OCI-LY7 (cell line): ENCODE measurements around the gene TRPM2. TPM values are rescaled to one million over a fixed set of nuclear protein-coding genes. Genes with fewer than 3 reads are reported as not detected.

Source experiments
- BruUV-seq: library from RNA; stranded (reverse); fragments of 400-500 nt; replicated peaks from 2 replicates; lab custom pipeline; 2021; lab: Mats Ljungman, UMichigan
- CTCF ChIA-PET: fragments of 300-600 bp; sonication (Branson Sonifier 250); formaldehyde crosslinking; loops from one replicate; lab custom pipeline; 2022; ENCODE audit warnings: antibody characterized with exemption; ENCODE audit not compliant: unreplicated experiment; lab: Charles Lee
- POLR2A ChIA-PET: fragments of 300-600 bp; sonication (Branson Sonifier 250); formaldehyde crosslinking; loops from one replicate; lab custom pipeline; 2022; ENCODE audit warnings: antibody characterized with exemption; lab: Charles Lee
- DNase-seq: peaks from one replicate; pipeline ENCODE4 v3.0.0-alpha.2; 2015; ENCODE audit warnings: low spot score
- H2AFZ ChIP-seq: fragments of 200-600 bp; sonication (generic), shearing (Covaris generic); 2 replicates; pipeline ENCODE4 v1.6.1; 2014; ENCODE audit warnings: mild to moderate bottlenecking, antibody characterized with exemption, low read length, moderate library complexity
- H3K27ac ChIP-seq: fragments of 200-600 bp; sonication (generic); 2 replicates; pipeline ENCODE4 v1.5.1; 2014; ENCODE audit warnings: mixed run types, low read depth, mild to moderate bottlenecking, moderate library complexity, low read length, inconsistent platforms; ENCODE audit not compliant: poor library complexity, severe bottlenecking
- H3K36me3 ChIP-seq: fragments of 200-600 bp; sonication (generic); 2 replicates; pipeline ENCODE4 v1.6.1; 2014; ENCODE audit warnings: mild to moderate bottlenecking, antibody characterized with exemption, low read length, moderate library complexity, mixed read lengths; ENCODE audit not compliant: insufficient read depth
- H3K4me1 ChIP-seq: fragments of 200-600 bp; sonication (generic); 2 replicates; pipeline ENCODE4 v1.5.1; 2014; ENCODE audit warnings: mild to moderate bottlenecking, low read length; ENCODE audit not compliant: insufficient read depth, poor library complexity, severe bottlenecking
- H3K4me2 ChIP-seq: fragments of 200-600 bp; sonication (generic); 2 replicates; pipeline ENCODE4 v1.6.1; 2014; ENCODE audit warnings: mild to moderate bottlenecking, low read length
- H3K4me3 ChIP-seq: fragments of 200-600 bp; sonication (generic); 2 replicates; pipeline ENCODE4 v1.5.1; 2014; ENCODE audit warnings: mild to moderate bottlenecking, low read depth, low read length; ENCODE audit not compliant: poor library complexity, severe bottlenecking
- H3K79me2 ChIP-seq: fragments of 200-600 bp; sonication (generic); 2 replicates; pipeline ENCODE4 v1.6.1; 2016; ENCODE audit warnings: low read depth, mild to moderate bottlenecking, low read length, moderate library complexity, mixed read lengths; ENCODE audit not compliant: insufficient read depth
- H3K9me2 ChIP-seq: fragments of 200-600 bp; sonication (generic); 2 replicates; pipeline ENCODE4 v1.6.1; 2016; ENCODE audit warnings: mild to moderate bottlenecking, low read length, mixed read lengths; ENCODE audit not compliant: insufficient read depth
- H3K9me3 ChIP-seq: fragments of 200-600 bp; sonication (generic); 2 replicates; pipeline ENCODE4 v1.6.1; 2014; ENCODE audit warnings: mild to moderate bottlenecking, mixed run types, low read length, mixed read lengths
- H4K20me1 ChIP-seq: fragments of 200-600 bp; sonication (generic); 2 replicates; pipeline ENCODE4 v1.6.1; 2014; ENCODE audit warnings: mild to moderate bottlenecking, antibody characterized with exemption, low read length, moderate library complexity, mixed read lengths; ENCODE audit not compliant: insufficient read depth
- CTCF ChIP-seq: fragments of 200-600 bp; sonication (generic); conservative IDR thresholded peaks from 2 replicates; pipeline ENCODE4 v1.5.1; 2014; ENCODE audit warnings: mild to moderate bottlenecking, antibody characterized with exemption, low read length, moderate library complexity, mixed read lengths
- EZH2phosphoT487 ChIP-seq: fragments of 200-600 bp; sonication (generic); IDR thresholded peaks from 2 replicates; pipeline ENCODE4 v1.6.1; 2018; ENCODE audit warnings: low read depth, borderline replicate concordance, mild to moderate bottlenecking, mixed run types, antibody characterized with exemption, low read length, moderate library complexity, mixed read lengths
- intact Hi-C: fragments of 100-400 bp; cut with micrococcal nuclease; formaldehyde crosslinking; loops from one replicate; pipeline ENCODE4 v1.10.0; 2022; ENCODE audit not compliant: unreplicated experiment
- small RNA-seq: library from RNA; depleted of rRNA; stranded (forward); fragments of <200 nt; gene quantifications from one replicate; pipeline ENCODE3, GENCODE V24; 2014
- total RNA-seq, 2 experiments: library from RNA; depleted of rRNA in 1 of 2; stranded (reverse); fragments of >200 nt in 1 of 2; shearing (Covaris generic) in 1 of 2; gene quantifications; 2 replicates each; pipeline ENCODE4 v1.2.3, GENCODE V29; 2014 to 2022

TRPM2 gene
- total RNA-seq, 2 experiments from 2014 or later = 1.8 to 7.1 TPM

- no peaks in the 10 kb centered on the region for H3K36me3 ChIP-seq
- no peaks in the 10 kb centered on the region for H4K20me1 ChIP-seq
- H3K4me1 ChIP-seq = no peaks in the 10 kb centered on the region
- no peaks in the 10 kb centered on the region for H3K9me3 ChIP-seq
- no peaks in the 10 kb centered on the region for H3K9me2 ChIP-seq
- POLR2A ChIA-PET = no interaction called here
- CTCF ChIA-PET = no interaction called here
- H3K4me3 ChIP-seq = no peak overlapping the region
- DNase-seq = no peak
- intact Hi-C loops = no loop called here
- H3K4me2 ChIP-seq = no peak overlapping the region
- TF ChIP-seq CTCF (peak; percentile 60), EZH2phosphoT487 (no peak)
- no peaks in the 10 kb centered on the region for H3K79me2 ChIP-seq
- H3K27ac ChIP-seq = no peak overlapping the region
- no peak overlapping the region for H2AFZ ChIP-seq
- BruUV-seq = no TSS peak
Measured at GRCh38 chr21:44489962-44490361, 136.5 kb downstream of the TRPM2 start.

- no peak overlapping the region for H3K4me2 ChIP-seq
- no peak overlapping the region for H3K4me3 ChIP-seq
- intact Hi-C loops = no loop called here
- no peaks in the 10 kb centered on the region for H3K36me3 ChIP-seq
- no peak for DNase-seq
- H4K20me1 ChIP-seq = no peaks in the 10 kb centered on the region
- CTCF ChIA-PET = no interaction called here
- no peaks in the 10 kb centered on the region for H3K79me2 ChIP-seq
- H3K9me2 ChIP-seq = no peaks in the 10 kb centered on the region
- no peak overlapping the region for H2AFZ ChIP-seq
- no TSS peak for BruUV-seq
- no peaks in the 10 kb centered on the region for H3K4me1 ChIP-seq
- POLR2A ChIA-PET = no interaction called here
- H3K27ac ChIP-seq = no peak overlapping the region
- H3K9me3 ChIP-seq = no peaks in the 10 kb centered on the region
- TF ChIP-seq CTCF (no peak), EZH2phosphoT487 (no peak)
Measured at GRCh38 chr21:44490405-44490804, 137.0 kb downstream of the TRPM2 start.

GRCh38 chr21:44490816-44491215, 137.4 kb downstream of the TRPM2 start:
- intact Hi-C loops = no loop called here
- Histone ChIP-seq H2AFZ (no peak overlapping the region), H3K4me2 (no peak overlapping the region), H3K4me3 (no peak overlapping the region), H3K9me2 (no peaks in the 10 kb centered on the region), H3K27ac (no peak overlapping the region), H3K4me1 (no peaks in the 10 kb centered on the region), H3K9me3 (no peaks in the 10 kb centered on the region), H3K36me3 (no peaks in the 10 kb centered on the region), H3K79me2 (no peaks in the 10 kb centered on the region), H4K20me1 (no peaks in the 10 kb centered on the region)
- no peak for DNase-seq
- no TSS peak for BruUV-seq
- CTCF ChIA-PET = no interaction called here
- no peak for TF ChIP-seq EZH2phosphoT487
- no peak for TF ChIP-seq CTCF
- POLR2A ChIA-PET = interaction anchor here (0.6 kb wide), 1 partner anchor 57 kb away, joined by 3 read pairs; no protein-coding TSS in a partner anchor

Small RNA genes within 50 kb of the gene (small RNA-seq; reads per million reads assigned to genes)
- gene RF00285 = not detected

Other genes with a start within 250 kb of the TRPM2 start
- gene PWP2, start 246.2 kb upstream of the TRPM2 start, total RNA-seq (2014; rRNA removed; shearing (Covaris generic)) = 2.5 and 8.2 TPM in 2 replicates
- gene PWP2, start 246.2 kb upstream of the TRPM2 start, total RNA-seq (2022) = 8.4 and 11.5 TPM in 2 replicates
- 6.6 TPM in 2 replicates for gene GATD3, start 219.9 kb upstream of the TRPM2 start, total RNA-seq (2014; rRNA removed; shearing (Covaris generic))
- 24.1 and 28.1 TPM in 2 replicates for gene GATD3, start 219.9 kb upstream of the TRPM2 start, total RNA-seq (2022)
- 4.1 and 5.2 TPM in 2 replicates for gene ICOSLG, start 112.7 kb upstream of the TRPM2 start, total RNA-seq (2014; rRNA removed; shearing (Covaris generic))
- gene ICOSLG, start 112.7 kb upstream of the TRPM2 start, total RNA-seq (2022) = 8.3 and 8.6 TPM in 2 replicates
- not detected in 2 replicates for gene DNMT3L, start 91.7 kb upstream of the TRPM2 start, total RNA-seq (2014; rRNA removed; shearing (Covaris generic))
- not detected in 2 replicates for gene DNMT3L, start 91.7 kb upstream of the TRPM2 start, total RNA-seq (2022)
- gene AIRE, start 67.7 kb upstream of the TRPM2 start, total RNA-seq (2014; rRNA removed; shearing (Covaris generic)) = not detected in 2 replicates
- not detected in 2 replicates for gene AIRE, start 67.7 kb upstream of the TRPM2 start, total RNA-seq (2022)
- 102 and 111 TPM in 2 replicates for gene PFKL, start 53.6 kb upstream of the TRPM2 start, total RNA-seq (2014; rRNA removed; shearing (Covaris generic))
- 123 and 128 TPM in 2 replicates for gene PFKL, start 53.6 kb upstream of the TRPM2 start, total RNA-seq (2022)
- gene CFAP410, start 14.2 kb upstream of the TRPM2 start, total RNA-seq (2014; rRNA removed; shearing (Covaris generic)) = 11.9 and 20.6 TPM in 2 replicates
- gene CFAP410, start 14.2 kb upstream of the TRPM2 start, total RNA-seq (2022) = 15.0 and 15.1 TPM in 2 replicates
- gene LRRC3, start 101.9 kb downstream of the TRPM2 start, total RNA-seq (2014; rRNA removed; shearing (Covaris generic)) = not detected in 2 replicates
- not detected in 2 replicates for gene LRRC3, start 101.9 kb downstream of the TRPM2 start, total RNA-seq (2022)
- 0.13 TPM in 1 of 2 replicates, not detected in the other for gene KRTAP10-1, start 186.6 kb downstream of the TRPM2 start, total RNA-seq (2014; rRNA removed; shearing (Covaris generic))
- not detected in 2 replicates for gene KRTAP10-1, start 186.6 kb downstream of the TRPM2 start, total RNA-seq (2022)
- gene KRTAP10-2, start 197.9 kb downstream of the TRPM2 start, total RNA-seq (2014; rRNA removed; shearing (Covaris generic)) = not detected in 2 replicates
- not detected in 2 replicates for gene KRTAP10-2, start 197.9 kb downstream of the TRPM2 start, total RNA-seq (2022)
- not detected in 2 replicates for gene KRTAP10-3, start 205.2 kb downstream of the TRPM2 start, total RNA-seq (2014; rRNA removed; shearing (Covaris generic))
- gene KRTAP10-3, start 205.2 kb downstream of the TRPM2 start, total RNA-seq (2022) = not detected in 2 replicates
- not detected in 2 replicates for gene KRTAP10-4, start 220.1 kb downstream of the TRPM2 start, total RNA-seq (2014; rRNA removed; shearing (Covaris generic))
- gene KRTAP10-4, start 220.1 kb downstream of the TRPM2 start, total RNA-seq (2022) = not detected in 2 replicates
- not detected in 2 replicates for gene KRTAP10-5, start 227.0 kb downstream of the TRPM2 start, total RNA-seq (2014; rRNA removed; shearing (Covaris generic))
- gene KRTAP10-5, start 227.0 kb downstream of the TRPM2 start, total RNA-seq (2022) = not detected in 2 replicates
- gene KRTAP10-6, start 238.9 kb downstream of the TRPM2 start, total RNA-seq (2014; rRNA removed; shearing (Covaris generic)) = not detected in 2 replicates
- not detected in 2 replicates for gene KRTAP10-6, start 238.9 kb downstream of the TRPM2 start, total RNA-seq (2022)
- not detected in 2 replicates for gene KRTAP10-7, start 247.0 kb downstream of the TRPM2 start, total RNA-seq (2014; rRNA removed; shearing (Covaris generic))
- not detected in 2 replicates for gene KRTAP10-7, start 247.0 kb downstream of the TRPM2 start, total RNA-seq (2022)